ENCODE measurements around the gene CD14. TPM values are rescaled to one million over a fixed set of nuclear protein-coding genes. Genes with fewer than 3 reads are reported as not detected.

The CD14 gene
- total and polyA plus RNA-seq, 2 donors (not counting 3 experiments of a cell fraction or from before 2014, with no cell fraction given): 0.33 to 3.7 TPM

GRCh38 chr5:140674211-140674610, 41.2 kb upstream of the CD14 start:
- no peak for DNase-seq (ENCODE audit: low read depth, low spot score)
- dilution Hi-C loops (cut with MboI; ENCODE audit: extremely low pct_ligation_motif_present, low sequenced_read_pairs): no loop called here
- FAIRE-seq: no peak
- no peak for TF ChIP-seq GATA2 (IDR thresholded peaks at IDR 0.05; ENCODE audit: insufficient read depth, insufficient read length, low read depth, low read length)
- TF ChIP-seq, protein P1, sequence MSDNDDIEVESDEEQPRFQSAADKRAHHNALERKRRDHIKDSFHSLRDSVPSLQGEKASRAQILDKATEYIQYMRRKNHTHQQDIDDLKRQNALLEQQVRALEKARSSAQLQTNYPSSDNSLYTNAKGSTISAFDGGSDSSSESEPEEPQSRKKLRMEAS (IDR thresholded peaks at IDR 0.05; ENCODE audit: insufficient read depth, insufficient read length): no peak
- Histone ChIP-seq H4K20me1 (replicated peaks; ENCODE audit: control insufficient read depth, extremely low read depth, insufficient read depth, low read length) (no peaks in the 10 kb centered on the region), H3K27me3 (ENCODE audit: control insufficient read depth in 2 of 2, insufficient read depth in 2 of 2, low read length in 2 of 2) (no peaks in the 10 kb centered on the region), H3K4me2 (ENCODE audit: insufficient read depth, low read length) (no peak overlapping the region), H3K27ac (ENCODE audit: insufficient read depth, low read depth, low read length) (no peak overlapping the region), H2AFZ (ENCODE audit: low read depth, low read length) (no peak overlapping the region), H3K36me3 (ENCODE audit: control insufficient read depth in 2 of 2, extremely low read depth in 1 of 2, insufficient read depth in 2 of 2, low read length in 2 of 2) (peaks cover 21 to 32% of the 10 kb centered on the region in 2 experiments), H3K4me3 (replicated peaks in 1 of 3; ENCODE audit: insufficient read depth in 1 of 3, low read depth in 1 of 3, low read length in 3 of 3) (no peak overlapping the region), H3K9ac (replicated peaks; ENCODE audit: extremely low read depth, insufficient read depth, low read length) (no peak overlapping the region), H3K4me1 (ENCODE audit: control insufficient read depth, extremely low read depth, insufficient read depth, low read length) (peaks cover 3% of the 10 kb centered on the region), H3K9me3 (replicated peaks; ENCODE audit: control insufficient read depth, insufficient read depth, low read length) (no peaks in the 10 kb centered on the region), H3K79me2 (ENCODE audit: control insufficient read depth, insufficient read depth, low read length) (no peaks in the 10 kb centered on the region), H3K9me1 (replicated peaks; ENCODE audit: control insufficient read depth, extremely low read depth, insufficient read depth, low read length) (no peaks in the 10 kb centered on the region)
- intact Hi-C loops (cut with micrococcal nuclease): no loop called here
- CTCF ChIA-PET: interaction anchor here (0.9 to 1.4 kb wide), 2 partner anchors 9 to 35 kb away, joined by 3 to 4 read pairs; partner anchors contain the start of gene TMCO6
- POLR2A ChIA-PET: interaction anchor here (0.6 kb wide), 1 partner anchor 12 kb away, joined by 3 read pairs; no protein-coding TSS in a partner anchor
- TSS peak; percentile 76 for BruUV-seq (replicated peaks)

DNA sequence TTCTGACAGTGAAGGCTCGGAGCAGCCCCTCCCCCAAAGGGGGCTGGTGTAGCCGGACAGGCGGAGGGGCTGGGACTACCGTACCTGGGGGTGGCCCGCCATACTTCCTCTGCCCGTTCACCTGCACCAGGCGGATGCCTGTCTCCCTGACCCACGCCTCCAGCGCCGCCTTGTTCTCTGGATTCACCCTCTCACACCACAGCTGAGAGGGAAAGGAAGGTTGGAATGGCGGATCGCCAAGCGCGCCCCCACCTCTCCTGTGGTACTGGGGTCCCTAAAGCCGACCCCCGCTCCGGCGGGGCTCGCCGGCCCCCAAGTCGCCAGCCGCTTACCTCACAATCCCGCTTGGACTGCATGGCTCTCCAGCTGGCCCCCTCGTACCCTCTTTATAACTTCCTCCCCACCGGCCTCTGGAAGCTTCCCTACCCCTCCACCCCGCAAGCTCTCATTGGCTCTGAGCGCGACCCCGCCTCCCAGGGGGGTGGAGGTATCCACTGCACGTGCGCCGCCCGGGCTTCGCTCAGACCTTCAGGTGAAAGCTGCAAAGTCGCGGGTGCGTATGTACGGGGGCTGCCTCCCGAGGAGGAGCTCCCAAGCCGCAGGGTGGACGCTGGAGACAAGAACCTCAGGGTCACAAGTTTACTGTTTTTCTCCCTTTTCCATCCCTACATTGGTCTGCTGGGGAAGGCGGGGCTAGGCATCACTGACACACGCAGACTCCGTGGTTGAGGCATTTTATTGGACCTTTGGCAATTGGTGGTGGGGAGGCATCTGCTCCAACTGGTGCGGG, 40.4 kb upstream of the CD14 start, which contains the start of gene DND1:
DND1 (minus strand) TSS at position 390 of the 790 bp plus-strand sequence; CDS start at position 356, 34 bp downstream.
- H3K27ac ChIP-seq (ENCODE audit: insufficient read depth, low read depth, low read length): no peak within 1 kb of the TSS
- TF ChIP-seq POLR2A (IDR thresholded peaks at IDR 0.05; ENCODE audit: low read depth, low read length): no peak
- no peak for TF ChIP-seq POLR2AphosphoS5 (IDR thresholded peaks at IDR 0.05; ENCODE audit: insufficient read depth, low read depth, low read length)
- no peak for TF ChIP-seq EZH2 (IDR thresholded peaks at IDR 0.05; ENCODE audit: borderline replicate concordance, low read depth, low read length, severe bottlenecking)
- H3K4me2 ChIP-seq (ENCODE audit: insufficient read depth, low read length): peak within 1 kb of the TSS; percentile 47
- H3K9ac ChIP-seq (replicated peaks; ENCODE audit: extremely low read depth, insufficient read depth, low read length): no peak within 1 kb of the TSS
- H4K20me1 ChIP-seq (replicated peaks; ENCODE audit: control insufficient read depth, extremely low read depth, insufficient read depth, low read length): no peaks in the 10 kb centered on the region
- H3K27me3 ChIP-seq (ENCODE audit: control insufficient read depth in 2 of 2, insufficient read depth in 2 of 2, low read length in 2 of 2): no peaks in the 10 kb centered on the region
- H3K36me3 ChIP-seq (ENCODE audit: control insufficient read depth in 2 of 2, extremely low read depth in 1 of 2, insufficient read depth in 2 of 2, low read length in 2 of 2): peaks cover 16 to 37% of the 10 kb centered on the region in 2 experiments
- ChIA-PET POLR2A (no interaction called here), CTCF (no interaction called here)
- intact Hi-C loops (cut with micrococcal nuclease): no loop called here
- no peaks in the 10 kb centered on the region for H3K9me3 ChIP-seq (replicated peaks; ENCODE audit: control insufficient read depth, insufficient read depth, low read length)
- H3K4me1 ChIP-seq (ENCODE audit: control insufficient read depth, extremely low read depth, insufficient read depth, low read length): peaks cover 3% of the 10 kb centered on the region
- H3K79me2 ChIP-seq (ENCODE audit: control insufficient read depth, insufficient read depth, low read length): no peaks in the 10 kb centered on the region
- peak within 1 kb of the TSS in 1 of 3 experiments; percentile 6 for H3K4me3 ChIP-seq (replicated peaks in 1 of 3; ENCODE audit: insufficient read depth in 1 of 3, low read depth in 1 of 3, low read length in 3 of 3)
- DNase-seq (ENCODE audit: low read depth, low spot score) (no peak), FAIRE-seq (no peak)
- H2AFZ ChIP-seq (ENCODE audit: low read depth, low read length): peak within 1 kb of the TSS; percentile 57
- dilution Hi-C loops (cut with MboI; ENCODE audit: extremely low pct_ligation_motif_present, low sequenced_read_pairs): no loop called here
- no TSS peak for BruUV-seq (replicated peaks)
- H3K9me1 ChIP-seq (replicated peaks; ENCODE audit: control insufficient read depth, extremely low read depth, insufficient read depth, low read length): no peaks in the 10 kb centered on the region

Measured in endothelial cell of umbilical vein (primary cell).